HG03378 (cell line): ENCODE measurements around the gene SAMD14.

Experiments used
- ATAC-seq: cut with Tn5 transposase; IDR thresholded peaks from one replicate; pipeline ENCODE4 v1.9.1; 2021; ENCODE audit warnings: mild to moderate bottlenecking, moderate library complexity; ENCODE audit not compliant: unreplicated experiment

SAMD14 gene

DNA sequence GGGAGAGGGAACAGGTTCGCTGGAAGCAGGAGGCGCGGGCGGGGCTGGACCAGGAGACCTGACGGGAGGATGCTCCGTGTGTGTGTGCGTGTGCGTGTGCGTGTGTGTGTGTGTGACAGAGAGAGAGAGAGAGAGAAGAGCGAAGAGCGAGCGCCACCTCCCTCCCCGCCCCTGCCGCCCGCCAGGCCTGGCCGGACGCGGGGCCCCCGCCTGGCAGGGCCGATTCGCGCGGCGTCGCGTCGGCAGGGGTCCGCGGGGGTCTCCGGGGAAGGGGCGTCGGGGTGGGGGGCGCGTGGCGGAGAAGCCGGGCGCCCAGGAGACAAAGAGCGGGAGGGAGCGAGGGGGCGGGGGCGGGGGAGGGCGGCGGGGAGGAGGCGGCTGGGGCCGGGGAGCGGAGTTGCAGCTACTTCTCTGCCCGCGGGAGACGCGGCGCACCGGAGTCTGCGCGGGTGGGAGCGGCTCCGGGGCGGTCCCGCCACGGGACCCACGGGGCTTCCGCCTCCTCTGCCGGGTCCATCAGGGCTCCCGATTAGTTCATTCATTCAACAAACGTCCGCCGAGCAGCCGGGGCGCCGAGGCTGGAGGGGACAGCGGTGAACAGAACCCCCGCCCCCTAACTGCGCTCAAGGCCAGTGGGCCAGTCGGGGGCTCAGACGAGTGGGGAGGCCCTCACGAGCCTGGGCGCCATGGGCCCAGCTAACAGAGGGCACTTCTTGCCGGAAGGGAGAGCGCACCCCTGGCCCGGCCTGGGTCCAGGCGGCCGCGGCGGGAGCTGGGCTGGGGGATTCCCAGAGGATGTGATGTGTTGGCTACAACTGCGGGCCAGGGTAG is at the start of gene SAMD14:
Gene SAMD14, minus strand, starts transcription at position 433 of the 831 bp plus-strand sequence. CDS start 5,201 bp downstream, outside the sequence.
- no peak for ATAC-seq

DNA sequence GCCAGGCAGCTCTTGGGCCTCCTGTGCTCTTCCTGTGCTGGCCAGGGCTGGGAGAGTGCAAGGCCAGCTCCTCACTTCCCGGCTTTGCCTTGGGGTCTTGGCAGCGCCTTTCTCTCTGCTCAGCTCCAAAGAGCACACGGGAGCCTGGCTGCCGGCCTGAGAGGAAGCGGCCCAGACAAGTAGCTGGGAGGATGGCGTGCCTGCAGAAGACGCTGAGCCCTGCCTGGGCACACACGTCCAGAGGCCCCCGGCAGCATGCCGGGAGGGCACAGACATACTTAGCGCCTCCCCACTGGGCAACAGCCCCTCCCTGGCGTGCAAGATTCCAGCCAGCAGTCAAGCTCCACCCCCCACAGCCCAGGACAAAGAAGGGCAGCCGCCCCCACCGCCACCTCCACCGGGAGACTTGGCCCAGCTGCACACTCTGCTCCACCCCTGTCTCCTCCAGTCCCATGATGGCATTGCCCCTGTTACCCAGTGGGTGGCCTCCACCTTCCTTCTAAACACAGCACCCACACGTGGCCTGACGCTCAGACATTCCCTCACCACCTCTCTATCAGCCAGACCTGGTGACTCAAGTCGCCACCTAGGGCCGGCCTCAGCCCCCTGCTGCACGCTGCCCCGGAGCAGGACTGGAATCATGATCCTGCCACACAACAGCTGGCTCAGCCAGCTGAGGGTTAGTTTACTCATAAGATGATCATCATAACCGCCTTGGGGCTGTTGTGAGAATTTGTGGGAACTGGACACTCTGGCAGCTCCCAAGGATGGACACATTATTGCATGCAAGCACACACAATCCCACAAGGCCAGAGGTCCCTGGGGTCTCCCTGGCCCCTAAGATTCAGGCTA is 48.2 kb upstream of the SAMD14 start:
- no peak for ATAC-seq

DNA sequence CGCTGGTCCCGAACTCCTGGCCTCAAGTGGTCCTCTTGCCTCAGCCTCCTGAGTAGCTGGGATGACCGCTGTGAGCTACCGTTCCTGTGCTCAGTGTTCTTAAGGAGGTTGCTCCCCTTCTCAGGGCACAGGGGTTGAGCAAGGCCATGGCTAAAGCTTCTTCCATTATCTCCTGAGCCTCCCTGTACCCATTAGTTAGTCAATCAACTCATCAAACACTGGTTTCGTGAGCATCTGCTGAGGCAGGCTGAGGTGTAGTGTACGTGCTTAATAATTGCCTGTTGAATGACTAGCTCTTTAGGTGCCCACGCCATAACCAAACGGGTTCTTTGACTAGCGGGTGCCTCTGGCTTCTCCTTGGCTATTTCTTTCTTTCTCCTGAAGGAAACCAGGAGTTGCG is 47.5 kb upstream of the SAMD14 start:
- ATAC-seq, result no peak

DNA sequence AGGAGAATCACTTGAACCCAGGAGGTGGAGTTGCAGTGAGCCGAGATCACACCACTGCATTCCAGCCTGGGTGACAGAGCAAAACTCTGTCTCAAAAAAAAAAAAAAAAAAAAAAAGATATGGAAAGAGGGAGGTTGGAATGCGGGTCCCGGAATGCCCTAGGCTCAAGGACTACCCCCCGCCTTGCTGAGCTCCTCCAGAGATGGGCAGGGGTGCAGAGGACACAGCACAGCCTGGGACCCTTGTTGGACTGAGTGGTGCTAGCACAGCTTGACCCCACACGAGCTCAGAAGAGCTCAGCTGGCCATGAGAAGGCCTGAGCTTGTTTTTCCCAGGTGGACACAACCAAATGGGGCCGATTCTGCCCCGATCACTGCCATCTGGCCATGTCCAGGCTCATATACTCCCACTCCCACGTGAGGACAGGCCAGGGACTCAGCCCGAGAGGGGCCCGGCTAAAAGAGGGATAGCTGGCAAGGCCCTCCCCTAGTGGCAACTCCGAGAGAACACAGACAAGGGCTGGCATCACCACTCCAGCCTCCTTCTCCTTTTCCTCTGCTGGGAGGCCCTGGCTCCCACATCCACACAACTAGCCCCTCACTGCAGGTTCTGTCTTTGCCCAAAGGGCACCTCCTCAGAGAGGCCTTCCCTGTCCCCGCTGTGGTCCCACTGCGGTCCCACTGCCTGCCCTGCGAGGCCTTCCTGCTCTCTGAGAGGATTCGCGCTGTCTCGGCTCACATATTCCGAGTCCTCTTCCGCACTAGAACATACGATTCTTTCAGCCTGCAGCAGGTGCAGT is 46.8 kb upstream of the SAMD14 start:
- no peak for ATAC-seq

DNA sequence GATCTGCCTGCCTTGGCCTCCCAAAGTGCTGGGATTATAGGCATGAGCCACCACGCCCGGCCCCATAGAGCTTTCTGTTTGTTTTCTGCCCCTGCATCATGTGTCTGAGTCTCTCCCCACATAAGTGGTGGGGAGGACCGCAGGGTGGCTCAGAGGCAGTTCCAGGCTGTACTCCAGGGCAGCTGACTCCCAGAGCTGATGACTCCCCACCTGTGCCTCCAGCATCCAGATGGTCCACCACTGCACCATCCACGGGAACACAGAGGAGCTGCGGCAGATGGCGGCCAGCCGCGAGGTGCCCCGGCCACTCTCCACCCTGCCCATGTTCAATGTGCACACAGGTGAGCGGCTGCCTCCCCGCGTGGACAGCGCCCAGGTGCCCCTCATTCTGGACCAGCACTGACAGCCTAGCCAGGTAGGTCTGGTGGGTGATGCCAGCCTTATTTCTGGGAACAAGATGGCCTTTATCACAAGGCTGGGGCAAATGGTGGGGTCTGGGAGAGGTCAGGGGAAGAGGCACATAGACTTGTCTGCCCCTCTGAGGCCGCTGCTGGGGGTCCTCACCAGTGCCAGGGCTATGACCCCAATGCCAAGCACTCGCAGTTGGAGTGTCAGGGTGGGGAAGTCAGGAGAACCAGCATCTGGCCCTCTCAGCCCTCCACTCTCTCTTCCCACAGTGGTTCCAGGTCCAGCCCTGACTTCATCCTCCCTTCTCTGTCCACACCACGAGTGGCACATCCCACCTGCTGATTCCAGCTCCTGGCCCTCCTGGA is 45.3 kb upstream of the SAMD14 start:
- ATAC-seq, result no peak

DNA sequence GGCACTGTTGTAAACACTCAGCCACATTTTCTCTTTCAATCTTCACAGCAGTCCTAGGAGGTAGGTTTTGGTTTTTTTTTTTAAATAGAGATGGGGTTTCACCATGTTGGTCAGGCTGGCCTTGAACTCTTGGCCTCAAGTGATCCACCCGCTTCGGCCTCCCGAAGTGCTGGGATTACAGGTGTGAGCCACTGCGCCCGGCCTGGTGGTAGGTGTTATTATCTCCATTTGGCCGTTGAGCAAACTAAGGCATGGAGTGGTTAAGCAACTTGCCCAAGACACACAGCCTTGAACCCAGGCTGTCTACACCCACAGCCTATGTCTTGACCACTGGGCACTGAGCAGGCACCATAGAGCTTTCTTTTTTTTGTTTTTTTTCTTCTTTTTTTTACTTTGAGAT is 44.5 kb upstream of the SAMD14 start:
- ATAC-seq, result no peak

DNA sequence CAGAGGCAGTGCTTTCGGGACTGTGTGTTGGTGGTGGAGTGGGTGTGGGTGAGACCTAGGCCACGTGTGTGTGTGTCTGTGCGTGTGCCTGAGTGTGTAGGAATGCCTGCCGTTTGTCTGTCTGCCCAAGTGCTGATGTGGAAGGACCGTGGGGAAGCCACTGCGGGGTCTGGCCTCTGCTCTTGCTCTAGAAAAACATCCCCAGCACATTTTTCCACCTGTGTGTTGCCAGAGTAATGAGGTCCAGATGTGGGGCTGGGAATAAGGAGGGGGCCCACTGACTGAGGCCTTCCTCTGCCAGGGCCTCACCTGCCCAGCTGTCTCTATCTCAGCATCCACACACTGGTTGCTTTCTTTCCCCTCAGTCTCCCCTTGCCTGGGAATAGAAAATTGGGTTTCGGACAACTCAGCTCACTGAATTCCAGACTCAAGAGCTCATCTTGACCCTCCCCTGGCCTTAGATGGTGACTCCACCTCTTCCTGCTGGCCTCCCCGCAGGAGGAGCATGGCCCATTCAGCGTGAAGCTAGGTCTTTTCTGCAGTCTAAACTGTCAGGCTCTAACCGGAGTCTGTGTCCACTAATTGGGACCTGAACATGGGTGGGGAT is 43.5 kb upstream of the SAMD14 start:
- no peak for ATAC-seq

DNA sequence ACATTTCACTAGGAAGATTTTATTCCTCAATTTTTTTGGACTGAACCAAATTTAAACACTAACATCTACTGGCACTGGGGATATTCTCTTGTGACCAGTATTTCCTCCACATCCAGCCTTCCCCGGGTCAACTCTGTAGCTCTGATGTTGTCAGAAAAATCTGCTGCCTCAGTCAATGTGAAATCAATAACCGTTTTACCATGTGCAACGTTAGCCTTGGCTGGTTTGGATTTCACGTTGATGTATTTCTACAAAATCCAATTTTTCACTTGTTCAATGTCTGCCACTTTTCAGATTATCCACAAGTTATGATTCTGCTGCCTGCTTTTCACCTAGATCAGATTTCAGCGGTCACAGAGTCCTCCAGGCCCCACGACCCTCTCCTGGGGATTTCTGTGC is 43.0 kb upstream of the SAMD14 start:
- ATAC-seq, result no peak

DNA sequence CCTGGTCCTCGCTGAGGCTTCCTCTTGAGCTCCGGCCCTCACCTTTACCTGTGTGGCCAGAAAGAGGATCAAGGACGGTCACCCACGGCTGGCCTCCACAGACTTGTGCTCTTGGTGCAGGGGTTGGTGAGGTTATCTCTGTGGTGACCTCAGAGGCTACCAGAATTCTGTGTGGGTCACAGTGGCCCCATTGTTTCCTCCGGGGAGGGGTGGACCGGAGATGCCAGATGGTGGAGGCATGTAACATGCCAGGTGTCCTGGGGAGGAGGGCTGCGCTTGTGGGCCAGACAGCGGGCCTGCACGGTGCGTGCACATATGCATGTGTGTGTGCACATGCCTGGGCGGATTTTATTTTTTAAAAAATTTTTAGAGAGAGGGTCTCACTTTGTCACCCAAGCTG is 42.2 kb upstream of the SAMD14 start:
- no peak for ATAC-seq

DNA sequence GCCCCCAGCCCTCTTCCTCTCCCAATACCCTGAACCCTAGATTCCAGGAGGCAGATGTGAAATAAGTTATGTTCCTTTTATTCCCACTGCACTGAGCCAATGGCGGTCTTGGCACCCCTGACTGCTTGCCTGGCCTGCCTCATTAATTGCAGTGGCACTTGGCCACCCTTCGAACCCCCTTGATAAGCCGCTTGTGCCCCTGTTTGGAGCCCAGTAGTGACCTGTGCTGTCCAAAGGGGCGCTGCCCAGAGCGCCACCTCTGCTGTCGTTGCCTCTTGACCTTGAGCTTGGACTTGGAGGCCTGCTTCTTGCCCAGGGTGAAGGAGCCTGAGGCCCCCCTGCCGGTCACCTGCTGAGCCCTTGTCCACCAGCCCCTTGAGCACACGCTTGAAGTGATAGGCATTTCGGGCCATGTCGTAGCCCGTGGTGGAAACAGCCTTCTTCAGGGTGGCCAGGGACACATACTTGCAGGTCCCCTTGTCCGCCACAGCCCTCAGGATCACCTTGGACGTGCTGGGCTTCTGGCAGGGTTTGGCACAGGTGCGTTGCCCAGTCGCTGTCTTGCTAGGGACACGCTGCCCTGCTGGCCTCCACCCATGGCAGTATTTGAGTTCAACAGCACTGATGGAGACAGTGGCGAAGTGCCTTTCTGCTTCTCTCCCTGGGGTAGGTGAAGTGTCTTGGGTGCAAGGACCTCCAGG is 41.6 kb upstream of the SAMD14 start:
- no peak for ATAC-seq

DNA sequence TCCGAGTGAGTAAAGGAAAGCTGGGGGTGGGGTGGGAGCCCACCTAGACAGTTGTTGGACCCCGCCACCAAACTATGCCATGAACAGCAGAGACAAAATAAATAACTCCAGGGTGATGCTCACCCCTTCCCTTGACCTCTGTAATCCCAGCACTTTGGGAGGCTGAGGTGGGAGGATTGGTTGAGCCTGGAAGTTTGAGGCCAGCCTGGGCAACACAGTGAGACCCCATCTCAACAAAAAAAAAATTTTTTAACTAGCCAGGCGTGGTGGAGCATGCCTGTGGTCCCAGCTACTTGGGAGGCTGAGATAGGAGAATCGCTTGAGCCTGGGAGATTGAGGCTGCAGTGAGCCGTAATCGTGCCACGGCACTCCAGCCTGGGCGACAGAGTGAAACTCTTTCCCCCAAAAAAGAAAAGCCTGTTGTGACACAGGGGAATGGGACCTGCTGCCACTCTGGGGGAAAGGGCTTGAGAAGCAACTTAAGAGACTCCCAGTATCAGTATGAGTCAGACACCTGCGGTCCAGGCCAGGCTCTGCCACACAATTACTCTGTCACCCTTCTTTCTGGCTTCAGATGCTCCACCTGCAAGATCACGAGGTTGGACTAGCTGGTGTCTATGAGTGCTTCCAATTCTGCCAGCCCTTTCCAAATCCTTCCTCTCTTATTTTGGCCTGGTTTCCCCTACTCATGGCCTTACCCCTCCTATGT is 40.9 kb upstream of the SAMD14 start:
- ATAC-seq, result peak; percentile 60

DNA sequence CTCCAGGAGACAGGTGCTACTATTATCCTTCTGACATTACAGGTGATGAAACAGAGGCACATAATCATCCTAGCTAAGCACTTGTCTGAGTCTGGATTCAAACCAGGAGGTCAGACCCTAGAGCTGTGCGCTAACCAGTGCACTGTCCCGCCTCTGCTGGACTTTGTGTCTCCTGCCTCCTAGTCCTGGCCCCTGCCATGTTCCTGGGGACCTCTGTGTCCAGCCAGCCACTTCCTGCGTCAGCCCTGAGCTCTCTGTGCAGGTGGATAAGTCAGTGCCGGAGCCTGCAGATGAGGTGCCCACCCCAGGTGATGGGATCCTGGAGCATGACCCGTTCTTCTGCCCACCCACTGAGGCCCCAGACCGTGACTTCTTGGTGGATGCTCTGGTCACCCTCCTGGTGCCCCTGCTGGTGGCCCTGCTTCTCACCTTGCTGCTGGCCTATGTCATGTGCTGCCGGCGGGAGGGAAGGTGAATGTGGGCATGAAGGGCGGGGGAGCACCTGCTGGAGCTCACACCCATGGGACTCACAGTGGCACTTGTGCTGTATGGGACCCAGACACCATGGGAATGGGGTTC is 40.0 kb upstream of the SAMD14 start:
- ATAC-seq, result no peak

DNA sequence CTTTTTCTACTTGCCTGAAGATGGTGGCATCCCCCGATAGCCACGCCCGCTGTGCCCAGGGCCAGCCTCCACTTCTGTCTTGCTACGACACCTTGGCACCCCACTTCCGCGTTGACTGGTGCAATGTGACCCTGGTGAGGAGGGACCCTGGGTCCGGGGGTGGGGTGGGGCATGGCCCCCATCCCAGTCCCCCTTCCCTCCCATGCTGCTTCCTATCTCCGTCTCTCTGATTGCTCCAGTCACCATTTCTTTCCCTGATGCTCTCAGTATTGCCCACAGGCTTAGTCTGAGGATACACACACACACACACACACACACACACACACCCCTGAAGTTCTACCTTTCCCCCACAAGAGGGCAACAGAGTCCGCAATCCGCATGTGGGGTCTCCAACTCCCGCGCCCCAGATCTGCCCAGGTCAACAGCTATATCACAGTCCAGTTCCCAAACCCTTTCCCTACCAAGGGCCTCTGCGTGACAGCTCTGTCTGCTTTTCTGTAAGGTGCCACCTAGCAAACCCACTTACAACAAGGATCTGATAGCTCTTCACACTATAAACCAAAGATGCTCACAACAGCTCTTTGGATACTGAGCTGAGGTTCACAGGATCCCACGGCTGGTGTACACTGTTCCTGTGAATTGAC is 39.3 kb upstream of the SAMD14 start:
- no peak for ATAC-seq

DNA sequence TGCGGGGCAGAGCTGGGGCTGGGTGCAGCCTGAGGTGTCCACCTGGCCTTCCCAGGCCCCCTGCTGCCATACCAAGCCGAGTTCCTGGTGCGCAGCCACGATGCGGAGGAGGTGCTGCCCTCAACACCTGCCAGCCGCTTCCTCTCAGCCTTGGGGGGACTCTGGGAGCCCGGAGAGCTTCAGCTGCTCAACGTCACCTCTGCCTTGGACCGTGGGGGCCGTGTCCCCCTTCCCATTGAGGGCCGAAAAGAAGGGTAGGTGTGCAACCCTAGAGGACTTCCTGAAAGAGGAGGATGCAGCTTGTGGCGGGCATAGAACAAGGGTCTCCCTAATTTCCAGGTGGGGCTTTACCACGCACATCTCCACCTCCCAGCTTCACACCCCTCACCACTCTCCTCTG is 38.4 kb upstream of the SAMD14 start:
- ATAC-seq, result no peak

DNA sequence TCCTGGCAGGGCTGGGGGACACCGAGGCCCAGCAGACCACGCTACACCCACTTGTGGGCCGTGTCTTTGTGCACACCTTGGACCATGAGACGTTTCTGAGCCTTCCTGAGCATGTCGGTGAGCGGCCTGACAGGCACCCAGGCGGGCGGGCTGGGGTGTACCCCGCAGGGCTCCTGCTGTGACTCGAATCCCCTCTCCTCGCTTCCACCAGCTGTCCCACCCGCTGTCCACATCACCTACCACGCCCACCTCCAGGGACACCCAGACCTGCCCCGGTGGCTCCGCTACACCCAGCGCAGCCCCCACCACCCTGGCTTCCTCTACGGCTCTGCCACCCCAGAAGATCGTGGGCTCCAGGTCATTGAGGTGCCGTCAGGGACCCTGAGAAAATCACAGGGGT is 37.4 kb upstream of the SAMD14 start:
- ATAC-seq, result no peak

DNA sequence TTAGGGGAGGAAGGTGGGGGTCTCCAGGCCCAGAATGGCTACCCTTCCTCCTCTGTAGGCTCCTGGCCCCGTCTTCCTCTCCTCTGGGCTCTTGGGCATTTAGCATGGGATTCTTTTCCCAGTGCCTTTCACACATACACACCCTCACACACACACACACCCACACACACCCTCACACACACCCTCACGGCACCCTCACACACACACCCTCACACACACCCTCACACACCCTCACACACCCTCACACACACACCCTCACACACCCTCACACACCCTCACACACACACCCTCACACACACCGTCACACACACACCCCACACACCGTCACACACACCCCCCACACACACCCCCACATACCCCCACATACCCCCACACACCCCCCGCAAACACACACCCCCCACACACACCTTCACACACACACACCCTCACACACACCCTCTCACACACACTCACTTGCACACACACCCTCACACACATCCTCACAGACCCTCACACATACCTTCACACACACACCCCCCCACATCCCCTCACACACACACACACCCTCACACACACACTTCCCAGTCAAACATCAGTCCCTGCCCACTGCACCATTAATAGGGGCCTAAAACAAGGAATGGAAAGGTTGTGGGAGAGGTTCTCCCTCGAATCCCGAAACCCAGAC is 36.7 kb upstream of the SAMD14 start:
- ATAC-seq, result no peak

DNA sequence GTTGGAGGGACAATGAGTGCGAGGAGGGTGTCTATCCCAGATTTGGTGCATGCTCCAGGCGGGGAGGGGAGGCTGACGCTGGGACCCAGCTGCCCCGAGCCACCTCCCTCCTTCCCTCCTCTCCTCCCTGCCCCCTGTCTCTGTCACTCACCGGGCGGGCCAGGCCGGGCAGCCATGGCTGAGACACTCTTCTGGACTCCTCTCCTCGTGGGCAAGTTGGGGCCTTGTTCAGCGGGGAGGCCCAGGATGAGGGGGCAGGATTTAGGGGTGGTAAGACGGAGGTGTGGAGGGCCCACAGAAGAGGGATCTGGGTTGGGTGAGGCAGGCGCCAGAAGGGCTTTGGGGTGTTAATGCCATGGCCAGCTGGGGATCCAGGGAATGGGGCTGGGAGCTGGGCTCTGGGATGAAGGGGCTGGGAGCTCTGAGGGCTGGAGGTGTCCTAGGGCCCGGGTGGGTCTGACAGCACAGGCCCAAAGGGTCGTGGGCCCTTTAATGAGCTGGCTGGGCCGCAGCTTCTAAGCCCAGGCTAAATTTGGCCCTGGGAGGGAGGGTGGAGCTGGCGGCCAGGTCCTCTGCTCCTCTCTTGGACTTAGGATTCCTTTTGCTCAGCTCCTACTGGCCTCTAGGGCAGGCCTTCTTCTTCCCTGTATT is 36.0 kb upstream of the SAMD14 start, which contains the start of gene SGCA:
Gene SGCA, plus strand, starts transcription at position 139 of the 651 bp plus-strand sequence. Its CDS starts 36 bp downstream, at position 175.
- no peak for ATAC-seq
